Activated CD4-positive, alpha-beta T cell treated with anti-CD3 and anti-CD28 coated beads, Interleukin-2, amount 10 ng/mL, durations not matched to agents 7 days and 5 days (primary cell): Measurements from ENCODE around the gene COA1. TPM values are rescaled to one million over a fixed set of nuclear protein-coding genes. Genes with fewer than 3 reads are reported as not detected.
"Not testable (repeated sequence)": the region's sequence is repeated elsewhere in the genome, so short reads cannot be mapped to it uniquely, and the experiment has no call there.

Experiments
- CTCF ChIA-PET: fragments of 350-600 bp; sonication (Branson Sonifier 250); formaldehyde crosslinking; loops from one replicate; lab custom pipeline; 2021; ENCODE audit warnings: antibody characterized with exemption; lab: Charles Lee
- POLR2A ChIA-PET: fragments of 350-600 bp; sonication (Branson Sonifier 250); formaldehyde crosslinking; loops from one replicate; lab custom pipeline; 2021; ENCODE audit warnings: antibody characterized with exemption; lab: Charles Lee
- DNase-seq: peaks from one replicate; pipeline ENCODE4 v3.0.0-alpha.2; 2020
- H3K27ac Mint-ChIP-seq: one replicate; pipeline ENCODE4 v1.8.0; 2021; ENCODE audit warnings: mild to moderate bottlenecking, moderate library complexity, mixed read lengths
- H3K27me3 Mint-ChIP-seq: one replicate; pipeline ENCODE4 v1.8.0; 2021; ENCODE audit warnings: mixed read lengths
- H3K36me3 Mint-ChIP-seq: one replicate; pipeline ENCODE4 v1.8.0; 2021; ENCODE audit warnings: low read depth, mixed read lengths
- H3K4me1 Mint-ChIP-seq: one replicate; pipeline ENCODE4 v1.8.0; 2021; ENCODE audit warnings: mixed read lengths
- H3K4me3 Mint-ChIP-seq: one replicate; pipeline ENCODE4 v1.8.0; 2021; ENCODE audit warnings: mild to moderate bottlenecking, moderate library complexity, mixed read lengths
- H3K9me3 Mint-ChIP-seq: one replicate; pipeline ENCODE4 v1.8.0; 2021; ENCODE audit warnings: mixed read lengths
- total RNA-seq, 2 experiments: library from RNA; stranded (reverse); gene quantifications; one replicate each; pipeline ENCODE4 v1.2.3, GENCODE V29; 2021

The COA1 gene, protein sequence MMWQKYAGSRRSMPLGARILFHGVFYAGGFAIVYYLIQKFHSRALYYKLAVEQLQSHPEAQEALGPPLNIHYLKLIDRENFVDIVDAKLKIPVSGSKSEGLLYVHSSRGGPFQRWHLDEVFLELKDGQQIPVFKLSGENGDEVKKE
- 10 to 100 TPM; 44.8 to 47.1 TPM for total RNA-seq

DNA sequence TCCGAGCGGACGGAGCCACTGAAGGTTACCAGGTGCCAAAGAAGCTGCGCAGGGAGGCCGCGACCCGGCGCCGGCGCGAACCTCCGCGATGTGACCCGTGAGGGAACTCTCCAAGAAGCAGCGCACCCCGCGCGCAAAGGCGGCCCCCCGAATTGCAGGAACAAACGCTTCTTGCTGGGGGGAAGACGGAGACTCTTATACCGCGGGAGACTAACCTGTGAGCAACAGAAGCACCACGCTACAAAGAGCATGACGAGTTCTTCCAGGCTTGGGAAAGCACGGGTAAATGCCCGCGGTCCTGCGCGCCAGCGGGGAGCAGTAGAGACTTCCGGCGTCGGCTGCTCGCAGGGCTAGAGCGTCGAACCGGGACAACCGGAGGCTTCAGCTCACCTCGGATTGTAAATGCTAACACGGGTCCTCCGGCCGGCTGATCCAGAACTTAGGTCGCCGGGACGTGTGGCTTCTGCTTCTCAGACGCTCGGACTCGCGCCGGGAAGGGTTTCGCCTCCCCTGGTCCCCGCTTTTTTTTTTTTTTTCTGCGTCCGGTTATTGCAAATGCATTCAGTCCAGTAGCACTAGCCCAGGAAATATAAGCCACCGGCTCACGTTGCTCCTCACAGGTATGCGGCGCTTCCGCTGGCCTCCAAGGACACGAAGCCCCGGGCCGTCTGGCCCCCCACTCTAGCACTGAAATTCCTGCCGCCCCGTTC is at the start of gene COA1:
COA1 (minus strand) TSS at position 310 of the 710 bp plus-strand sequence. CDS start 80,909 bp downstream, outside the sequence.
- Mint-ChIP-seq H3K27ac (peak within 1 kb of the TSS; percentile 87), H3K9me3 (no peaks in the 10 kb centered on the region), H3K27me3 (peaks cover 4% of the 10 kb centered on the region), H3K36me3 (peaks cover 11% of the 10 kb centered on the region), H3K4me3 (peak within 1 kb of the TSS; percentile 91), H3K4me1 (peaks cover 32% of the 10 kb centered on the region)
- DNase-seq: peak; percentile 80
- POLR2A ChIA-PET: no interaction called here
- CTCF ChIA-PET: interaction anchor here (0.6 to 3.9 kb wide), 8 partner anchors 9 to 722 kb away, joined by 3 to 31 read pairs (median 4); partner anchors contain the start of gene STK17A

DNA sequence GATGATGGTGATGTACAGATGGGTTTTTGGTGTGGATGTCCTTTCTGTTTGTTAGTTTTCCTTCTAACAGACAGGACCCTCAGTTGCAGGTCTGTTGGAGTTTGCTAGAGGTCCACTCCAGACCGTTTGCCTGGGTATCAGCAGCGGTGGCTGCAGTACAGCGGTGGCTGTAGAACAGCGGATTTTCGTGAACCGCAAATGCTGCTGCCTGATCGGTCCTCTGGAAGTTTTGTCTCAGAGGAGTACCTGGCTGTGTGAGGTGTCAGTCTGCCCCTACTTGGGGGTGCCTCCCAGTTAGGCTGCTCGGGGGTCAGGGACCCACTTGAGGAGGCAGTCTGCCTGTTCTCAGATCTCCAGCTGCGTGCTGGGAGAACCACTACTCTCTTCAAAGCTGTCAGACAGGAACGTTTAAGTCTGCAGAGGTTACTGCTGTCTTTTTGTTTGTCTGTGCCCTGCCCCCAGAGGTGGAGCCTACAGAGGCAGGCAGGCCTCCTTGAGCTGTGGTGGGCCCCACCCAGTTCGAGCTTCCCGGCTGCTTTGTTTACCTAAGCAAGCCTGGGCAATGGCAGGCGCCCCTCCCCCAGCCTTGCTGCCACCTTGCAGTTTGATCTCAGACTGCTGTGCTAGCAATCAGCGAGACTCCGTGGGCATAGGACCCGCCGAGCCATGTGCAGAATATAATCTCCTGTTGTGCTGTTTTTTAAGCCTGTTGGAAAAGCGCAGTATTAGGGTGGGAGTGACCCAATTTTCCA is 49.1 kb upstream of the COA1 start:
- H3K27ac Mint-ChIP-seq, H3K9me3 Mint-ChIP-seq, DNase-seq, POLR2A ChIA-PET, CTCF ChIA-PET, H3K27me3 Mint-ChIP-seq, H3K4me1 Mint-ChIP-seq, H3K4me3 Mint-ChIP-seq: not testable (repeated sequence)
- H3K36me3 Mint-ChIP-seq: peaks cover 26% of the 10 kb centered on the region

DNA sequence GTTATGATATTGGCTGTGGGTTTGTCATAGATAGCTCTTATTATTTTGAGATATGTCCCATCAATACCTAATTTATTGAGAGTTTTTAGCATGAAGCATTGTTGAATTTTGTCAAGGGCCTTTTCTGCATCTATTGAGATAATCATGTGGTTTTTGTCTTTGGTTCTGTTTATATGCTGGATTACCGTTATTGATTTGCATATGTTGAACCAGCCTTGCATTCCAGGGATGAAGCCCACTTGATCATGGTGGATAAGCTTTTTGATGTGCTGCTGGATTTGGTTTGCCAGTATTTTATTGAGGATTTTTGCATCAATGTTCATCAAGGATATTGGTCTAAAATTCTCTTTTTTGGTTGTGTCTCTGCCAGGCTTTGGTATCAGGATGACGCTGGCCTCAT is 45.9 kb upstream of the COA1 start:
- H3K27me3 Mint-ChIP-seq, H3K27ac Mint-ChIP-seq, POLR2A ChIA-PET, CTCF ChIA-PET, H3K4me1 Mint-ChIP-seq, DNase-seq, H3K4me3 Mint-ChIP-seq, H3K9me3 Mint-ChIP-seq: not testable (repeated sequence)
- peaks cover 42% of the 10 kb centered on the region for H3K36me3 Mint-ChIP-seq

DNA sequence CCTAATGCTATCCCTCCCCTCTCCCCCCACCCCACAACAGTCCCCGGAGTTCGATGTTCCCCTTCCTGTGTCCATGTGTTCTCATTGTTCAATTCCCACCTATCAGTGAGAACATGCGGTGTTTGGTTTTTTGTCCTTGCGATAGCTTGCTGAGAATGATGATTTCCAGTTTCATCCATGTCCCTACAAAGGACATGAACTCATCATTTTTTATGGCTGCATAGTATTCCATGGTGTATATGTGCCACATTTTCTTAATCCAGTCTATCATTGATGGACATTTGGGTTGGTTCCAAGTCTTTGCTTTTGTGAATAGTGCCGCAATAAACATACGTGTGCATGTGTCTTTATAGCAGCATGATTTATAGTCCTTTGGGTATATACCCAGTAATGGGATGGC is 43.9 kb upstream of the COA1 start:
- H3K4me3 Mint-ChIP-seq, H3K27me3 Mint-ChIP-seq, POLR2A ChIA-PET, DNase-seq, H3K27ac Mint-ChIP-seq, H3K9me3 Mint-ChIP-seq, CTCF ChIA-PET, H3K4me1 Mint-ChIP-seq: not testable (repeated sequence)
- H3K36me3 Mint-ChIP-seq: peaks cover 30% of the 10 kb centered on the region

DNA sequence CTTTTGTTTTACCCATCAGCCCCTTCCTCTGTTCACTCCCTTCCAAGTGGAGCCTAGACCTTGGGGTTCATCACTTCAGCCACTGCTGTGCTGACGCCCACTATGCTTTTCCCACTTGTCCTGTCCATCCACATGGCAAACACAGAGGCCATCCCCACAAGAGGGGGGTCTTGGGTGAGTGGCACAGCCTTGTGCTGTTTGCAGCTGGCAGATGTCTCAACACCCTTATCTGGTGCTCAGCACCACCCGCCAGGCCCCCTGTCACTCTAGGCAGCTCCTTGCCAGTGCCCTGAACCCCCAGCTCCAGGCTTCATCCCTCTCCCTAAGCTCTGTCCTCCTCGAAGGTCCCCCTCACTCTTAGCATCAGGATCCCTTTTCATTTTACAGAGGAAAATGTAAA is 42.2 kb upstream of the COA1 start:
- H3K27ac Mint-ChIP-seq: no peak overlapping the region

DNA sequence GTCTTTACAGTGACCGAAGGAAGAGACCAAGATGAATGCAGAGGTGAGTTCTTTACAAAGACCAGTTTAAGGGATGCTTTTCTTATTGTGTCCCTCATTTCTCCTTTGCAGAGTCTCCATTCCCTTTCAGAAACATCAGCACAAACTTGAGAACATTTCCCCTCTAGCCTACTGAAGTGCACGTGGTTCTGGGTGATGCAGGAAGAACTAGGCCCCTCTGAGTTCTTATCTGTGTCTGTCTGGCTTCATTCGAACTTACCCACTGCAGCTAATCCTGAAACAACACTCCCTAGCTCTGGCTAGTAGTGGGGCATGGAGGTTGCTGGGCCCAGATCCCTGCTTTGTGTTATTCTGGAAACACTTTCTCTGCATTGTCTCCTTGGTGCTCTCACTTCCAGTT is 41.8 kb upstream of the COA1 start:
- ChIA-PET CTCF (interaction anchor here (0.9 kb wide), 1 partner anchor 13 kb away, joined by 3 read pairs; the partner anchor contains the start of gene BLVRA), POLR2A (no interaction called here)
- Mint-ChIP-seq H3K36me3 (peaks cover 26% of the 10 kb centered on the region), H3K27ac (no peak overlapping the region), H3K4me1 (peaks cover 1% of the 10 kb centered on the region), H3K9me3 (no peaks in the 10 kb centered on the region), H3K4me3 (no peak overlapping the region), H3K27me3 (no peaks in the 10 kb centered on the region)
- no peak for DNase-seq

More for the DNA sequence above, 42.2 kb upstream of the COA1 start:
- Mint-ChIP-seq H3K4me1 (peaks cover 1% of the 10 kb centered on the region), H3K9me3 (peaks cover 3% of the 10 kb centered on the region), H3K36me3 (peaks cover 29% of the 10 kb centered on the region), H3K4me3 (no peak overlapping the region), H3K27me3 (no peaks in the 10 kb centered on the region)
- no peak for DNase-seq
- ChIA-PET POLR2A (no interaction called here), CTCF (interaction anchor here (0.9 kb wide), 1 partner anchor 13 kb away, joined by 3 read pairs; the partner anchor contains the start of gene BLVRA)

DNA sequence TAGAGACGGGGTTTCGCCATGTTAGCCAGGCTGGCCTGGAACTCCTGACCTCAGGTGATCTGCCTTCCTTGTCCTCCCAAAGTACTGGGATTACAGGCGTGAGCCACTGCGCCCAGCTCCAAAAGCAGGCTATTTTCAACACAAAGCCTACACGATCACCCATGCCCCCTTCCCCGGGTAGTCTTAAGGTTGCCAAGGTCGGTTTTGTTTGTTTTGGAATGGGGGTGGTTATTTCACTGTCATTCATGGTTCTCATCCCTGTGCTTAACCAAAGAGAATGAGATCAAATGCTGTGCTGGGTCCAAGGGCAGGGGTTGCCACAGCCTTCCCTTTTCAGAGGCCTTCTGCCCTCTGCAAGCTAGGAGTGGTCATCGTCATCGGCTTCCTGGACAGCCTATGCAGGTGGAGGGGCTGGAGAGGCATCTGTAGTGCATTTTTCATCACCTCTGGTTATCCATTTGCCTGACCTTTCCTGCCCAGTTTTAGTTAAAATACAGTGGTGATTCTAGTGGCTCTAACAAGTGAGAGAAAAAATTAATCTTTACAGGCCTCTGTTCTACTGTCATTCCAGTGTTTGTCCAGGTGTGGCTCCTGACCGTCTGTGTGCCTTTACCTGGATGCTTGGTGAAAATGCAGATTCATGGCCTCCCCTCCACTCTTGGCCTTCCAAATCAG is 40.6 kb upstream of the COA1 start:
- CTCF ChIA-PET: interaction anchor here (0.6 kb wide), 1 partner anchor 10 kb away, joined by 3 read pairs; no protein-coding TSS in a partner anchor
- POLR2A ChIA-PET: no interaction called here
- no peak overlapping the region for H3K27ac Mint-ChIP-seq

DNA sequence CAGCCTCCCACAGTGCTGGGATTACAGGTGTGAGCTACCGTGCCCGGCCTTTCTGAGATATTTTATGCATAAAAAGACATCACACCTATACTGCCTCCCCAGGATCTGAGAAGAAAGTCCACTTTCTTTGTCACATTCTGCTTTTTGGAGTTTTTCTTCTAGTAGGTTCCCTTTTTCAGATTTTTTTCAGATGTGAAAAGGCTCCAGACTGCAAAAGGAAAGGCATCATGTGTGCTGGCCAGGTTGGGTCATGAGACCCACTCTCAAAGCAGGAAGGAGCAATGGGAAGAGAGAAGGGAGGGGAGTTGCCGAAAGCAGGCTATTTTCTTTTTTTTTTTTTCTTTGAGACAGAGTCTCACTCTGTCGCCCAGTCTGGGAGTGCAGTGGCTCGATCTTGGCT is 40.0 kb upstream of the COA1 start:
- Mint-ChIP-seq H3K27me3 (no peaks in the 10 kb centered on the region), H3K36me3 (peaks cover 23% of the 10 kb centered on the region), H3K4me3 (no peak overlapping the region), H3K27ac (no peak overlapping the region), H3K4me1 (peaks cover 9% of the 10 kb centered on the region), H3K9me3 (no peaks in the 10 kb centered on the region)
- no peak for DNase-seq
- ChIA-PET POLR2A (no interaction called here), CTCF (interaction anchor here (0.6 kb wide), 1 partner anchor 10 kb away, joined by 3 read pairs; no protein-coding TSS in a partner anchor)

More for the DNA sequence above, 40.6 kb upstream of the COA1 start:
- peaks cover 2% of the 10 kb centered on the region for H3K4me1 Mint-ChIP-seq
- H3K36me3 Mint-ChIP-seq: peaks cover 26% of the 10 kb centered on the region
- H3K4me3 Mint-ChIP-seq: no peak overlapping the region
- no peaks in the 10 kb centered on the region for H3K27me3 Mint-ChIP-seq
- no peaks in the 10 kb centered on the region for H3K9me3 Mint-ChIP-seq
- no peak for DNase-seq

DNA sequence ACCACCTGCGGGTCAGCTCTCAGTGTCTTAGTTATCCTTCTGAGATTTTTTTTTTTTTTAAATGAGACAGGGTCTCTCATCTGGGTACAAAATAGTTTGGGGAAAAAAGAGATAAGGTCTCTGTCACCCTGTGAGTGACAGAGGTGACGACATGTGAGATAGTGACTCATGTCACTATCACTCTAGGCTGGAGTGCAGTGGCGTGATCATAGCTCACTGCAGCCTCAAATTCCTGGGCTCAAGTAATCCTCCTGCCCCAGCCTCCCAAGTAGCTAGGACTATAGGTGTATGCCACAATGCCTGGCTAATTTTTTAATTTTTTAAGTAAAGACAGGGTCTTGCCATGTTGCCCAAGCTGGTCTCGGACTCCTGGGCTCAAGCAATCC is 39.6 kb upstream of the COA1 start:
- Mint-ChIP-seq H3K27ac (no peak overlapping the region), H3K4me3 (no peak overlapping the region), H3K4me1 (peaks cover 13% of the 10 kb centered on the region), H3K27me3 (no peaks in the 10 kb centered on the region), H3K36me3 (peaks cover 23% of the 10 kb centered on the region), H3K9me3 (no peaks in the 10 kb centered on the region)
- no peak for DNase-seq
- ChIA-PET POLR2A (no interaction called here), CTCF (interaction anchor here (1.2 to 1.9 kb wide), 3 partner anchors 13 to 186 kb away, joined by 4 to 6 read pairs (median 4); partner anchors contain the start of gene STK17A)

DNA sequence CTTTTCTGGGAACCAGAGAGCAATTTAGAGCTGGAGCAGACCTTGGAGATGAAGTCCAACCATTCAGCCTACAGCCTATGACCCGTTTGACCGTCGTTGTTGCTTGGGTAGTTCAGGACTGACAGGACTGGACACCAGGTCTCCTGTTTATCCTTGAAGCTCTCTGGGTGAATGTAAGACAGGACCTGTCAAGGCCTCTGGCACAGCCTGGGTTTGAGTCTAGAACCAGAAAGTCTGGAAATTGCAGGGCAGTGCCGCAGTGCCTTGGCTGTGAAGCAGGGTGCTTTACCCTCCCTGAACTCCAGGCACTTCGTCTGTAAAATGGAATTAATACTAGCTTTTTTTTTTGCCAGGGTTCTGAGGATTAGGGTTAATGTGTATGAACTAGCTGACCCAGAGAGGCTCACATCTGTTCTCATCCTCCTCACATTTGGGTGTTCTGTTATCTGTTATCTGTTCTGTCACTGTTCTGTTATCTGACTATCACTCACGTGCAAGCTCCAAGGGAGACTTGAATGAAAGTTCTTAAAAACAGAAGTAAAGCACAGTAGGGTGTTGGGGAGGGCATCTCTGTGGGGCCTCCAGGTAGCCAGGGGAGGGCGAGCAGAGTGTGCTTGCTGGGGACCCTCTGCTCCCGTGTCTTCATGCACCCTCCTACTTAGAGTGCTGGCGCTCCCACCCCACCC is 39.0 kb upstream of the COA1 start:
- Mint-ChIP-seq H3K4me3 (no peak overlapping the region), H3K36me3 (peaks cover 20% of the 10 kb centered on the region), H3K4me1 (peaks cover 18% of the 10 kb centered on the region), H3K9me3 (no peaks in the 10 kb centered on the region), H3K27ac (no peak overlapping the region), H3K27me3 (no peaks in the 10 kb centered on the region)
- ChIA-PET POLR2A (no interaction called here), CTCF (interaction anchor here (1.2 to 1.9 kb wide), 3 partner anchors 13 to 186 kb away, joined by 4 to 6 read pairs (median 4); partner anchors contain the start of gene STK17A)
- DNase-seq: no peak

DNA sequence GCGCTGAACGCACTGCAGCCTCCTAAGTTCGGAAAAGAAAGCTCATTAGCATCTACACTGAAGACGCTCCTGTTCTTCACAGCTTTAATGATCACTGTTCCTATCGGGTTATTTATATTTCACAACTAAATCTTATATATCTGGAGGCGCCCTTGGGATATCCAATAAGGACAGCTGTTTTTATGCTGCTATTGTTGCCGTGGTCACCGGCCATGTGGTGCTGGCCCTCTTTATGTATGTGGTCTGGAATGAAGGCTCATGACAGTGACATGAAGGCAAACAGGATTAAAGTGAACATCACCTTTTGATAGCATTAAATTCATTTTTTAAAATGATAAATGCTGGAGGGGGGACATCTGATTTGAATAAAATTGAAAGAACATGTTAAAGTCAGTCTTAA is 38.0 kb upstream of the COA1 start:
- ChIA-PET POLR2A (no interaction called here), CTCF (interaction anchor here (1.7 to 1.9 kb wide), 2 partner anchors 15 to 185 kb away, joined by 4 to 6 read pairs; partner anchors contain the start of gene STK17A)
- peaks cover 11% of the 10 kb centered on the region for H3K36me3 Mint-ChIP-seq
- peaks cover 24% of the 10 kb centered on the region for H3K4me1 Mint-ChIP-seq
- no peak overlapping the region for H3K4me3 Mint-ChIP-seq
- H3K9me3 Mint-ChIP-seq: no peaks in the 10 kb centered on the region
- H3K27me3 Mint-ChIP-seq: no peaks in the 10 kb centered on the region
- no peak for DNase-seq
- H3K27ac Mint-ChIP-seq: no peak overlapping the region

DNA sequence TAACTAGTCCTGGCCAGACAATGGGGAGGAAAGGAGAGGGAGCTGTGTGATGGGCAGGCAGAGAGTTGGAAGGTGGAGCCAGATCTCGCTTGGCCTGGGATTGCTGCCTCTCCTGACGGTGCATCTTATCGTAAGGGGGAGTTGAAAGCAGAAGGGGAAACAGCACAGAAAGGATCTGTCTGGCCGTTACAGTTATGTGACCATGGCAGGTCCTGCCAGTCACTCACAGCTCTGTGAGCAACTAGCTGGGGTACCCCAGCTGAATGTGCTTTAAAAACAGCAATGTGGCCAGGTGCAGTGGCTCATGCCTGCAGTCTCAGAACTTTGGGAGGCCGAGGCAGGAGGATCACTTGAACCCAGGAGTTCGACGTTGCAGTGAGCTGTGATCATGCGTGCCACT is 37.2 kb upstream of the COA1 start:
- Mint-ChIP-seq H3K4me1 (peaks cover 29% of the 10 kb centered on the region), H3K36me3 (peaks cover 6% of the 10 kb centered on the region), H3K9me3 (no peaks in the 10 kb centered on the region), H3K27me3 (no peaks in the 10 kb centered on the region), H3K27ac (no peak overlapping the region), H3K4me3 (no peak overlapping the region)
- ChIA-PET POLR2A (no interaction called here), CTCF (no interaction called here)
- DNase-seq: no peak
